Ascending aorta (tissue), 2 donors: ENCODE data around the gene GBA2. TPM values are rescaled to one million over a fixed set of nuclear protein-coding genes. Genes with fewer than 3 reads are reported as not detected.

Experiments used
- DNase-seq, 2 donors: peaks; one replicate each; pipeline ENCODE4 v3.0.0-alpha.2; 2019; ENCODE audit warnings: low spot score in 2 of 2
- H3K27ac ChIP-seq, 2 donors: fragments of 200-600 bp; sonication (generic); one replicate each; pipeline ENCODE4 v1.5.1; 2016 to 2017; ENCODE audit warnings: mild to moderate bottlenecking in 1 of 2
- H3K27me3 ChIP-seq: fragments of 200-600 bp; sonication (generic); one replicate; pipeline ENCODE4 v1.5.1; 2017
- H3K36me3 ChIP-seq, 2 donors: fragments of 200-600 bp; sonication (generic); one replicate each; pipeline ENCODE4 v1.5.1; 2016
- H3K4me1 ChIP-seq, 2 donors: fragments of 200-600 bp; sonication (generic); one replicate each; pipeline ENCODE4 v1.5.1; 2016 to 2017; ENCODE audit warnings: mild to moderate bottlenecking in 1 of 2
- H3K4me3 ChIP-seq, 2 donors: fragments of 200-600 bp; sonication (generic); one replicate each; pipeline ENCODE4 v1.5.1; 2016 to 2017; ENCODE audit warnings: mild to moderate bottlenecking in 1 of 2
- H3K9me3 ChIP-seq, 2 donors: fragments of 200-600 bp; sonication (generic); one replicate each; pipeline ENCODE4 v1.5.1; 2016
- intact Hi-C: fragments of 100-400 bp; cut with DNase I; formaldehyde crosslinking; loops from one replicate; pipeline ENCODE4 v1.15.1; 2023
- total RNA-seq: library from RNA; depleted of rRNA; stranded (reverse); fragments of >200 nt; gene quantifications from one replicate; pipeline ENCODE4 v1.1.0, GENCODE V29; 2016
- TF ChIP-seq, protein P1 (sequence below), 3 experiments: fragments of 200-600 bp in 2 of 3; fragments of 450-650 bp in 1 of 3; sonication (generic) in 2 of 3; IDR thresholded peaks; one replicate each; pipeline ENCODE4 v1.5.1; 2016 to 2019; ENCODE audit warnings: antibody characterized with exemption in 3 of 3, mild to moderate bottlenecking in 1 of 3, moderate library complexity in 1 of 3

The GBA2 gene
- total RNA-seq, 1 donor from 2014 or later, result 40.7 TPM

DNA sequence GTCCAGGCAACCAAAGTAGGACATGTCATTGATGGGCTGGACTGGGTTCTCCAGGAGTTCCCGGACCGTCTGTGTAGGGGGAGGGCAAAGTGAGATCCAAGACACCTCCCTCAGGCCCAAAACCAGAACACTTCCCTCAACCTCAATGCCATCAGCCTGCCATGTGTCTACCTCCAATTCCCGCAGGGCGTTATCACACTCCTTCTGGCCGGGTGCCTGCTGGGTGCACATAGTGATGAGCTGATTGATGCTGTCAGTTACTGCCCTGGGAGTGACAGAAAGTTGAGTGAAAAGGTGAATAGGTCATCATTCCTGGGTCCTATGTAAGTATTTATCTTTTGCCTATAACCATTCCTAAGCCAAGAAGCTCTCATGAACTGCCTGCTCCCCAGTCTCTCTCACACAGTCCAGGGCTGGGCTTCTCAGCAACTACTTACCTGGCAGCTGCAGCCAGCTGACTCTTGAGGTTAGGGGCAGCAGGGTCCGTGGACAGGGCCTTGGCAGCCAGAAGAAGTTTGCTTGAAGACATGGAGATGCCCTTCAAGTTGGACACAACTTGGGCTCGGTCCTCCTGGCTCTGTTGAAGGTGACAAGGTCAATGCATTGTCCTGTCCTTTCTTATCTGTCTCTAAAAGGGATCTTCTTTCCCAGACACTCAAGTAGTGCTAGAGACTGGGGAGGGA, 38.1 kb downstream of the GBA2 start:
- Histone ChIP-seq H3K9me3 (no peaks in the 10 kb centered on the region), H3K27ac (peak overlapping the region; percentile 17 to 40), H3K36me3 (peaks cover 98% of the 10 kb centered on the region in 2 donors), H3K4me3 (no peak overlapping the region), H3K27me3 (no peaks in the 10 kb centered on the region), H3K4me1 (no peaks in the 10 kb centered on the region)
- DNase-seq, result no peak
- intact Hi-C loops, result no loop called here
- TF ChIP-seq, protein P1, sequence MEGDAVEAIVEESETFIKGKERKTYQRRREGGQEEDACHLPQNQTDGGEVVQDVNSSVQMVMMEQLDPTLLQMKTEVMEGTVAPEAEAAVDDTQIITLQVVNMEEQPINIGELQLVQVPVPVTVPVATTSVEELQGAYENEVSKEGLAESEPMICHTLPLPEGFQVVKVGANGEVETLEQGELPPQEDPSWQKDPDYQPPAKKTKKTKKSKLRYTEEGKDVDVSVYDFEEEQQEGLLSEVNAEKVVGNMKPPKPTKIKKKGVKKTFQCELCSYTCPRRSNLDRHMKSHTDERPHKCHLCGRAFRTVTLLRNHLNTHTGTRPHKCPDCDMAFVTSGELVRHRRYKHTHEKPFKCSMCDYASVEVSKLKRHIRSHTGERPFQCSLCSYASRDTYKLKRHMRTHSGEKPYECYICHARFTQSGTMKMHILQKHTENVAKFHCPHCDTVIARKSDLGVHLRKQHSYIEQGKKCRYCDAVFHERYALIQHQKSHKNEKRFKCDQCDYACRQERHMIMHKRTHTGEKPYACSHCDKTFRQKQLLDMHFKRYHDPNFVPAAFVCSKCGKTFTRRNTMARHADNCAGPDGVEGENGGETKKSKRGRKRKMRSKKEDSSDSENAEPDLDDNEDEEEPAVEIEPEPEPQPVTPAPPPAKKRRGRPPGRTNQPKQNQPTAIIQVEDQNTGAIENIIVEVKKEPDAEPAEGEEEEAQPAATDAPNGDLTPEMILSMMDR (IDR thresholded peaks at IDR 0.05), result no peak

DNA sequence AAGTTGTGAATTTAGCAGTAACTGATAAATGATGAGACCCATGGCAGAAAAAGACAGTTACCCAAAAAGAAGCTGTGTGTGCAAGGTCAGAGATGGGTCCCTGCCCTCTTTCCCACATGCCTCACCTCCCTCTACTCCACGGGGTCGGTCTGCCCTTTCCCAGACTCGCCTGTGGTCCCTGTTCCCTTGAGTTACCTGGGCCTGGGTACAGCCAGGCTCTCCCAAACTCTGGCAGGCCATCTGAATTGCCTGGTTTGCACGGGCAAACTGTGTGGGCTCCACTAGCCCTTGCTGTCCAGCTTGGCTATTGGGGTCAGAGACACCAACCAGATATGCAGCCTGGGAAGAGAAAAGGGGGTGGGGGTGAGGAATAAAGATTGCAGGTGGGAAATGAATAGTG, 40.9 kb downstream of the GBA2 start:
- TF ChIP-seq, protein P1 (IDR thresholded peaks at IDR 0.05), result no peak
- peak overlapping the region in 1 of 2 donors; percentile 61 for H3K27ac ChIP-seq
- peaks cover 98% of the 10 kb centered on the region in 2 donors for H3K36me3 ChIP-seq
- intact Hi-C loops, result no loop called here
- H3K27me3 ChIP-seq, result no peaks in the 10 kb centered on the region
- no peaks in the 10 kb centered on the region for H3K9me3 ChIP-seq
- no peak for DNase-seq
- H3K4me3 ChIP-seq, result no peak overlapping the region
- H3K4me1 ChIP-seq, result no peaks in the 10 kb centered on the region

DNA sequence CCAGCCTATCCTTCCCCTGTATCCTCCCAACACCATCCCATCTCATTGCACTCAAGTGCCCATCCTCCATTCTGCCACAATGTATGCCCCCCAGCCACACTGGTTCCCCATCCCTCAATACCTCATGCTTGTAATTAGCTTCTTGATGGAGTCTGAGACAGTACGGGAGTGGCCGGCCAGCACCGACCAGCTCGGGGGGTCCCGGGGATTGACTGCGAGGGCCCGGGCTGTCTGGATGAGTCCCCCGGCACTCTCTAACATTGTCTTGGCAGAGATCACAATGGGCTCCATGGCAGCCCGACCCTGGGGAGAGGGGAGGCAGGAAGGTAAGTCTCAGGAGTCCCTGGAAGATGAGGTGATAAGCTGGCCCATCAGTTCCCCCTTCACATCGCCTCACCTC, 42.1 kb downstream of the GBA2 start:
- no peaks in the 10 kb centered on the region for H3K9me3 ChIP-seq
- peaks cover 98% of the 10 kb centered on the region in 2 donors for H3K36me3 ChIP-seq
- DNase-seq, result no peak

DNA sequence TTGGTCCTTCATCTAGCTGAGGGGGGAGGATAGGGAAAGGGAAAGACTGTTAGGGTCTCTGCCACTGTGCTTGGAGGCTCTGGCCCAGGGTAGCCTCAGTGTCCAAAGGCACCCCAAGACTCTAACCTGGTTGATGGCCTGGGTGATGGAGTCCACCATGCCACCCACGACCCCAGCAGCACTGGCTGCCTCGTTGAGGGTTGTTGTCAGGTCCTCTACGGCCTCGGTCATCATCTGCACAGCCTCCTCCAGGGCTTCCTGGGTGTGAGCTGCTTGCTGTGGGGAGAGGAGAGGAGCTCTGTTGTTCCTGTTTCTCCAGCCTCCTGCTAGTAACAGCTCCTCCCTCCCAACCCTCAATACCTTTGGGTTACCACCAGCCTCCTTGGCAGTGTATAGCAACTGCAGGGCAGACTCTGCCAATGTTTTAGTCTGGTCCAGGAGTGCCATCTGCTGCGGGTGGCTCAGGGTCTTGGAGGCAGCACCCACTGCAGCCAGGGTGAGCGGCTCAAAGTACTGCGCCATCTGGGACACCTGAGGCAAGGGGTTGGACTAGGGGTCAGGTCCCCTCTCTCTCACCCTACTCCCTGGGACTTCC, 43.1 kb downstream of the GBA2 start:
- H3K36me3 ChIP-seq, result peaks cover 98% of the 10 kb centered on the region in 2 donors
- DNase-seq, result no peak
- peak overlapping the region; percentile 61 for H3K27ac ChIP-seq

More for the DNA sequence above, 42.1 kb downstream of the GBA2 start:
- no peaks in the 10 kb centered on the region for H3K27me3 ChIP-seq
- H3K27ac ChIP-seq, result peak overlapping the region; percentile 61
- H3K4me1 ChIP-seq, result no peaks in the 10 kb centered on the region
- no peak overlapping the region for H3K4me3 ChIP-seq
- TF ChIP-seq, protein P1 (IDR thresholded peaks at IDR 0.05), result no peak
- intact Hi-C loops, result no loop called here

DNA sequence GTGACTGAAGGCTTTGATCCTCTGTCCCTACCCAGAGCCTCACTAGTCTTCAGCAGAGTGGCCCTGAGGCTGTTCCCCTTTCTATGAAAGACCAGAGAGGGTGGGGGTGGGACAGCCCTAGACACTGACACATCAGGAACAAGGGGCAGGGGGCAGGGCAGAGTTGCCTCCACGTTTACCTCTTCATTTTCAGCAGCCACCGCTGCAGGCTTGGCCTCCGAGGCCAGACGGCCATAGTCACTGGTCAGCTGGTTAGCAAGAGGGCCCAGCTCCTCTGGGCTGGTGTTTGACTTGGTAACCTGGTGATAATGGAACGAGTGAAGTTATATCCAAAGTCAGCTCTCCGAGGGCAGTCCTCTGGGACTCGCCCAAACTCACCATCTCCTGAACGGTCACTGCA, 43.7 kb downstream of the GBA2 start:
- TF ChIP-seq, protein P1 (IDR thresholded peaks at IDR 0.05), result no peak
- no peak for DNase-seq
- Histone ChIP-seq H3K4me1 (no peaks in the 10 kb centered on the region), H3K9me3 (no peaks in the 10 kb centered on the region), H3K36me3 (peaks cover 98% of the 10 kb centered on the region in 2 donors), H3K27me3 (no peaks in the 10 kb centered on the region), H3K4me3 (no peak overlapping the region), H3K27ac (peak overlapping the region; percentile 61)
- intact Hi-C loops, result no loop called here

More for the DNA sequence above, 43.1 kb downstream of the GBA2 start:
- H3K27me3 ChIP-seq, result no peaks in the 10 kb centered on the region
- TF ChIP-seq, protein P1 (IDR thresholded peaks at IDR 0.05), result no peak
- no peaks in the 10 kb centered on the region for H3K9me3 ChIP-seq
- intact Hi-C loops, result no loop called here
- no peaks in the 10 kb centered on the region for H3K4me1 ChIP-seq
- H3K4me3 ChIP-seq, result no peak overlapping the region
